WERI-Rb-1 (cell line): ENCODE data around the gene SLC36A1.
A peak's percentile ranks its signal among the peaks of the same experiment; 100 is the strongest.

Experiments
- DNase-seq: peaks from one replicate; pipeline ENCODE4 v3.0.0-alpha.2; 2020
- H3K27ac ChIP-seq: fragments of 250-450 bp; sonication (Bioruptor Pico); 2 replicates; pipeline ENCODE4 v1.5.1; 2020; ENCODE audit warnings: mild to moderate bottlenecking, moderate library complexity
- H3K27me3 ChIP-seq: fragments of 250-450 bp; sonication (Bioruptor Pico); 2 replicates; pipeline ENCODE4 v1.5.1; 2021; ENCODE audit warnings: mild to moderate bottlenecking, low read depth, moderate library complexity; ENCODE audit not compliant: insufficient read depth, severe bottlenecking
- H3K36me3 ChIP-seq: fragments of 250-450 bp; sonication (Bioruptor Pico); 2 replicates; pipeline ENCODE4 v1.5.1; 2020; ENCODE audit warnings: mild to moderate bottlenecking, moderate library complexity
- H3K4me3 ChIP-seq: 2 replicates; pipeline ENCODE4 v1.5.1; 2011; ENCODE audit warnings: low read depth, mild to moderate bottlenecking, control low read depth, low read length
- H3K9me3 ChIP-seq: fragments of 250-450 bp; sonication (Bioruptor Pico); 2 replicates; pipeline ENCODE4 v1.5.1; 2021; ENCODE audit warnings: mild to moderate bottlenecking, moderate library complexity; ENCODE audit not compliant: severe bottlenecking
- TF ChIP-seq, protein P1 (sequence below): IDR thresholded peaks from 2 replicates; pipeline ENCODE4 v1.5.1; 2011; ENCODE audit warnings: low read depth, mild to moderate bottlenecking, control low read depth, inconsistent platforms, low read length

The SLC36A1 gene

DNA sequence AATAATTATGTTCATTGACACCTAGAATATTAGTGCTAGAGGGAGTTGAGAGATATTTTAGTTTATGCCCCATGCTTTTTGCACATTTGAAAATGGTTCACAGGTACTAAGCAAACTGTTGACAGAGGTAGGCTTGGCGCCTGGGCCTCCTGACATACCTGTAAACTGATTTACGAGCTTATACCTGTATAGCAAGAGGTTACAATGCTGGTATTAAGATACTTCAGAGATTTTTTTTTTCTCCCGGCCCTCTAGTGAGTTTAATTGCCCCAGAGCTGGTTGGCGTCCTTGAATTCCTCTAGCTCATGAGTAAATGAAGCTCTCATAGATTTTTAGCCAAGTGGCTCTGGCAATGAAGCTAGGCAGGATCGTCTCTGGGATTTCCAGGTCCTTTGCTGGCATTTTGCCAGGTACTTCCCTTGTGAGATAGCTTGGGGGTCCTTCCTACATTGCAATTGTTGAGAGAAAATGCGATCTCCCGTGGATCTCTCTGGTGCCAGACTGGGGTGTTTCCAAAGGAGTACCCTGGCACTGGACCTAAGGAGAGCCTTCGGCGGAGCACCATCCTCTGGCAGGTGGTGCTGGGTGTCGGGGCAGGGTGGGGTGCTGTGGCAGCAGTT lies 9.0 kb downstream of the SLC36A1 start:
- H3K27me3 ChIP-seq: no peaks in the 10 kb centered on the region
- TF ChIP-seq, protein P1, sequence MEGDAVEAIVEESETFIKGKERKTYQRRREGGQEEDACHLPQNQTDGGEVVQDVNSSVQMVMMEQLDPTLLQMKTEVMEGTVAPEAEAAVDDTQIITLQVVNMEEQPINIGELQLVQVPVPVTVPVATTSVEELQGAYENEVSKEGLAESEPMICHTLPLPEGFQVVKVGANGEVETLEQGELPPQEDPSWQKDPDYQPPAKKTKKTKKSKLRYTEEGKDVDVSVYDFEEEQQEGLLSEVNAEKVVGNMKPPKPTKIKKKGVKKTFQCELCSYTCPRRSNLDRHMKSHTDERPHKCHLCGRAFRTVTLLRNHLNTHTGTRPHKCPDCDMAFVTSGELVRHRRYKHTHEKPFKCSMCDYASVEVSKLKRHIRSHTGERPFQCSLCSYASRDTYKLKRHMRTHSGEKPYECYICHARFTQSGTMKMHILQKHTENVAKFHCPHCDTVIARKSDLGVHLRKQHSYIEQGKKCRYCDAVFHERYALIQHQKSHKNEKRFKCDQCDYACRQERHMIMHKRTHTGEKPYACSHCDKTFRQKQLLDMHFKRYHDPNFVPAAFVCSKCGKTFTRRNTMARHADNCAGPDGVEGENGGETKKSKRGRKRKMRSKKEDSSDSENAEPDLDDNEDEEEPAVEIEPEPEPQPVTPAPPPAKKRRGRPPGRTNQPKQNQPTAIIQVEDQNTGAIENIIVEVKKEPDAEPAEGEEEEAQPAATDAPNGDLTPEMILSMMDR: no peak
- H3K36me3 ChIP-seq: no peaks in the 10 kb centered on the region
- no peaks in the 10 kb centered on the region for H3K9me3 ChIP-seq
- no peak for DNase-seq
- H3K27ac ChIP-seq: no peak overlapping the region
- H3K4me3 ChIP-seq: no peak overlapping the region

DNA sequence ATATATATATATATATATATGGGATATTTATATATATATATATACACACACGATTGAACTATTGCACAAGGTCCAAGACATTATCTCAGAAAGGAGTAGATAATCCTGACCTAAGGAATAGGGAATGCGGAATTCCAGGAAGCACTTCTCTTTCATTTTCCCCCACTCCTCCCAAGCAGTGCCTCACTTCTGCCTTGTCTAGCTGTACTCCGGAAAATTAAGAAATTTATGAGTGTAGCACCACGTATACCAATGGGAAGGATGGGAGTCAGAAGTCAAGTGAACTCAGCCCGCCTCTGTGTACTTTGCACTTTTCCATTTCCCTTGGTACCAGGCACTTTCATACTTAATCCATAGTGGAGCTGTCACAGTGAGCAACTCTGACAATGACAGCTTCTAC lies 10.9 kb downstream of the SLC36A1 start:
- no peak overlapping the region for H3K27ac ChIP-seq
- H3K36me3 ChIP-seq: no peaks in the 10 kb centered on the region
- TF ChIP-seq, protein P1: no peak
- no peaks in the 10 kb centered on the region for H3K27me3 ChIP-seq
- no peaks in the 10 kb centered on the region for H3K9me3 ChIP-seq
- DNase-seq: no peak
- H3K4me3 ChIP-seq: no peak overlapping the region

DNA sequence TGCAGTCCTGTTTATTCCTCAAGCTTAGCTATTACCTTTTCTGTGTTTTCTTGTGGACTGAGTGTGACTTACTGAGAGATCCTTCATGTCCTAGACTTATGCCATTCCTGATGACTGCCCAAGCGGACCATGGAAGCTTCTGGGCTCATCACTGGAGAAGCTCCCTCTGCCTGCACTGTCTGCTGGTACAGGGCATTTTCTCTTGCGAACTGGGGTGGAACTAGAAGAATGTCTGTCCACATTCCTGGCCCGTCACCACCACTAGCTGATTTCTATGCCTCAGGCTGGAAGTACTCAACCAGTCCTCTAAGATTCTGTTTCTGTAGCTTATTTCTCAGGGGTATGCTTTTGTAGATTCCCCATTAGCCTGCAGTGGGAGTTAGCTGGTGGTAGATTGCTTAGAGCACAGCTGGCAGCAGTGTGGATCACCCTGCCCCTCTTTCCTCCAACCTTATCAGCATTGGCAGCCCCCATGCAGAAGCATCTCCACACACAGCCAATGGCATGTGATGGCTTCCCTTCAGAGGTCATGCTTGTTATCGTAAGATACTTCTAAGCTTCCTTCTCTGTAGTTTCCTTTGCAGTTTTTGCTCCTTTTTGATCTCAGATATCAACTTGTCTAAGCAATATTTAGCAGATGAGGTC lies 12.4 kb downstream of the SLC36A1 start:
- DNase-seq: no peak
- Histone ChIP-seq H3K27ac (no peak overlapping the region), H3K27me3 (no peaks in the 10 kb centered on the region), H3K9me3 (no peaks in the 10 kb centered on the region), H3K36me3 (no peaks in the 10 kb centered on the region), H3K4me3 (no peak overlapping the region)
- TF ChIP-seq, protein P1: no peak

DNA sequence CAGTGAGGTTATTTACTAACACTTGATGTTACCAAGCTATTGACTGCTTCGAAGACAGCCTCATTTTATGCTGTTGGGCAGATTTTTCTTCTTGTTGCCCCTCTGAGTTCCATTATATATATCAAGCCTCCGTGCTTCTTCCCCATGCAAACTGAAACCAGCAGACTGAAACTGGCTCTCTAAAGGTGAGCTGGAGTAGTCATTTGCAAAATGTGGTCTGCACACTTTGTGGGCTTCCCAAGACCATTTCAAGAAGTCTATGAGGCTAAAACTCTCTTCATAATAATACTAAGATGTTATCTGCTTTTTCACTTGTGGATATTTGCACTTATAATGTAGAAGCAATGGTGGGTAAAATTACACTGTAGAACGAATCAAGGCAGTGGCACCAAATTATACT lies 13.9 kb downstream of the SLC36A1 start:
- TF ChIP-seq, protein P1: no peak
- no peaks in the 10 kb centered on the region for H3K27me3 ChIP-seq
- DNase-seq: no peak

DNA sequence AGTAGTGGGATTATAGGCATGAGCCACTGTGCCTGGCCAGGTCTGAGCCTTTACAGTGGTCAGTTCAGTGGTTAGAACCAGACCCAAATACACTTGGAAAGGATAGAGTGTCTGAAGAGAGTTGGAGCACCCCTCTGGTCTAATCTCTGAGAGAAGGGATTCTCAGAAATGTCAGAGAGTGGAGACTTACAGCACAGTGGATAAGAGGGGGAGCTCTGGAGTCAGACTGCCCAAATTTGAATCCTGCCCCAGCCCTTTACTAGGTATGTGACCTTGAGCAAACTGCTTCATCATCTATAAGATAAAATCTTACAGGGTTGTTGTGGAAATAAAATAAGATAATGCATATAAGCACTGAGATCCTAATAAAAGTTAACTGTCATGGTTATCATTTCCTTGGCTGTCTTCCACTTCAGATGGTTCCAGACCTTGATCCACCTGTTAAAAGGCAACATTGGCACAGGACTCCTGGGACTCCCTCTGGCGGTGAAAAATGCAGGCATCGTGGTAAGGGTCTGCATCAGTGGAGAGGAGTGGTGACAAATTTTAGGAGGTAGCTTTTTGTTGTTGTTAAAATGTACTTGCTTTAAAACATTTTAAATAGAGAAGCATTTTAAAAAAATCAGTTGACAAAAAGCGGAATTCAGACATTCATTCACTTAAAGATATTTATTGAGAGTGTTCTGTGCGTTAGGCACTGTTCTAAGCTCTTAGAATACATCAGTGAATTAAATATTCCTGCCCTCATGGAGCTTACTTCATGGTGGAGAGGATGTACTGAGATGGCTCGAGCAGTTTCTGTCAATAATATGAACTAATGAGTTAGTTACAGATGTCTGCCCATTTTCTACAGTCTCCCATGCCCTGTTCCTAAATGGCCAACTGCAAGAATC lies 16.0 kb downstream of the SLC36A1 start:
- DNase-seq: no peak
- TF ChIP-seq, protein P1: peak; percentile 32; the same call in 1 of the 2 replicates
- H3K36me3 ChIP-seq: no peaks in the 10 kb centered on the region
- H3K4me3 ChIP-seq: no peak overlapping the region
- no peaks in the 10 kb centered on the region for H3K9me3 ChIP-seq
- no peaks in the 10 kb centered on the region for H3K27me3 ChIP-seq
- no peak overlapping the region for H3K27ac ChIP-seq

More for the DNA sequence above, 13.9 kb downstream of the SLC36A1 start:
- Histone ChIP-seq H3K9me3 (no peaks in the 10 kb centered on the region), H3K36me3 (no peaks in the 10 kb centered on the region), H3K4me3 (no peak overlapping the region), H3K27ac (no peak overlapping the region)
